GM19023 (cell line): ENCODE measurements around the gene ADGRB2.

ENCODE experiments used
- ATAC-seq: cut with Tn5 transposase; IDR thresholded peaks from one replicate; pipeline ENCODE4 v1.9.1; 2021; ENCODE audit warnings: mild to moderate bottlenecking, moderate library complexity; ENCODE audit not compliant: unreplicated experiment

The ADGRB2 gene

DNA sequence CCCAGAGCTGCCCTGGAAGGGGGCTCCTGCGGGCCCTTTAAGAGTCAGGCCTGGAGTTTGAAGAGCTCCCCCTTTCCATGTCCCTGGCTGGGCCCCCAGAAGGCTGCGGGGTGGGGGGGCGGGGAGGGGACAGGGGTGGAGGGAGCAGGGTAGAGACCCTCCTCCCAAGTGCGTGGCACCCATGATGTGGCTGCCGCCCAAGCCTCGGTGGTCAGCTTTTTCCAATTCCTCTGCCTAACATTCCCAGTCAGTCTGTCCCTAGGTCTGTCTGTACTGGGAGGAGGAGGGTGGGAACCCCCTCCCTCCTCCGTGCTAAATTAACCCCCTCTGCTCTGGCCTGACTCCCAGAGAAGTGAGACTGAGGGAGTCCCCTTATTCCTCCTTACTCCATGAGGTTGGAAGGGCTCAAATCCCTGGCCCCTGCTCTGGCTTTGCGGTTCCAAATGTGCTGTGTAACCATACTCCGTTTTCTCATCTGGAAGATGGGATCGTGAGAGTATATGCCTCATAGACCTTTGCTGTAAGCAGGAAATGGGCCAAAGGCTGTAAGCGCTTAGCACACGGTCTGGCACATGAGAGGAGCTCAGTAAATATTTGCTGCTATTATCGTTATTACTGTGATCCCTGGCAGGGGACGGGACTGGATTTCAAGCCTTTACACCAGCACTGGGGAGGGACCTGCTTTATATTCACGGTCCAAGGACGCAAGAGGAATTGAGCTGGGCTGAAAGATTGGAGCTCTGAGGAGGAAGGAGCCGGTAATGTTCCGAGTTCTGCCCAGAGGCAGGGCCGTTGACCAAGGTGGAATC, 59.7 kb downstream of the ADGRB2 start:
- no peak for ATAC-seq

- ATAC-seq, result no peak
Observed at GRCh38 chr1:31703431-31704270, 60.5 kb downstream of the ADGRB2 start, which contains the start of gene COL16A1. Gene COL16A1 (minus strand): TSS chr1:31704017. CDS start chr1:31702193, 1,824 bp downstream.

DNA sequence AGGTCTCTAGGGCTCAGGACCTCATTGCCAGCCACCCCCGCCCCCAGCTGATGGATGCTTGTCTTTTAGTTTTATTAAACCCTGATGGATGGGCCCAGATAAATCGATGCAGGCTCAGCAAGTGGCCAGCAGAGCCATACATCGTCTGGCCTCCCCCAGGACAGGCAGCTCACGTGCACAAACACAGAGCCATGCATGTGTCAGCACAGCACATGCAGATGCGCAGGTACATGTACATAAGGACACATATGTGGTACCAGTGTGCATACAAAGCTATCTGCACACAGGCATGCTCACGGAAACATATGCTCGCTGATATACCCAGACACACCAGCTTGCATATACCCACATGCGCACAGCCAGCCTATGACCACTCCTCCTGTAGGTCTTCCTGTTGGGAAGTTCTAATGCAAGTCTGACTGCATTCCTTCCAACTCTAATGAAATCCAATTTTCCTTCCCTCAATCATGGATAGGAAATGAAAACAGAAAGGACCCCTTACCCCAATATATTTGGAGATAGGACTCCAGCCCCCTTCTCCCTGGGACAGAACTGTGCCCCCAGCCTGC, 61.2 kb downstream of the ADGRB2 start:
- no peak for ATAC-seq

DNA sequence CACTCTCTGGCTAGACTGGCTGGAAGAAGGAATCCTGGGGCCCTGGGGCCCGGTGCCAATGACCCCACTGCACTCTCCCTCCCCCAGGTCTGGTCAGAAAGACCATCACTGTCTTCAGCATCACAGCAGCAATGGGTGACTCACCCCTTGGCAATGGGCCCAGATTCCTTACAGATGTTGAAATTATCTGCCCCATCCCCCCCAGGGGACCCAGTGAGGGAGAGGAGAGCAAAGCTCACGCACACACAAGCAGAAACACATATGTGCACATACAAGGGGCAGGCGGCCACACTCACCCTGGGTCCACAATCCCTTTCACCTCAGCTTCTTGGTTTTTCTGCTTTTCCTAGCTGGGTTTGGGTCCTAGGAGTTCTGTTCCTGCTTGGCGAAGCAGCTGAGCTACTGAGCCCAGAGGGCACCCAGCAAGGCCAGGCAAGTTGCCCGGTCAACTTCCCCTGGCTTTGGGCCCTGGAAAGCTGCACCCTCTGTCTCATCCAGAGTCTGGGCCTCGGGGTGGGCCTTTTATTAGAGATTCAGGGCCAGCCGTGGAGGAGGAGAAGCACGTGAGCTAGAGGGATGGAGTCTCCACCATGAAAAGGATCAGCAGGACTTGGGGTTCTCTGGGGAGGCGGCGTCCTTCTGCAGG, 62.9 kb downstream of the ADGRB2 start:
- ATAC-seq, result no peak

DNA sequence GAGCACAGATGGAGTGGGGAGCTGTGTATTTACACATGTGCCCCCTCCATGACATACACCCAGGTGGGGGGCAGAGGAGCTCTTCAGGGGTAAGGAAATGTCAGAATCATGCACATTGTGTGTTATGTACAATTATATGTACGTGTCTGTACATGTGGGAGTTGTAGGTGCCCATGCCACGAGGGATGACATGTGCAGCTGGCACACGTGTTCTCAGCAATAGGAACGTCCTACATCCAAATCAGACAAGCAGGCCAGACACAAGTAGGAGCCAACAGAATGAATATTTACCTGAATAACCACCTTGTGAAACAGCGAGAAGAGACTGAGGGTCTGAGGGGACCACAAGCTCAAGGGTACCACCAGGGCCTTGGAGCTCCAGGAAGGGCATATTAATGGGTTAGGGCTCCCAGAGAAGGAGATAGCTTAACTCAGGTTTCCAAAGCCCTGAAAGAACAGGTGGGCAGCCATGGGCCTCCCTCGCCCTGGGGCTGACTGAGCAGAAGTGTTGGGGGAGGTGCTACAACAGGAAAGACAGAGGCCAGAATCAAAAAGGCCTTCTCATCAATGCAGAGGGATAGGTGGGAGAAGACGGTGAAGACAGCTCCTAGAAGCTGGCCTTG, 63.6 kb downstream of the ADGRB2 start:
- ATAC-seq, result no peak

- ATAC-seq, result no peak
Observed at GRCh38 chr1:31699341-31699891, 64.7 kb downstream of the ADGRB2 start.

GRCh38 chr1:31697369-31697984, 66.7 kb downstream of the ADGRB2 start:
- no peak for ATAC-seq

DNA sequence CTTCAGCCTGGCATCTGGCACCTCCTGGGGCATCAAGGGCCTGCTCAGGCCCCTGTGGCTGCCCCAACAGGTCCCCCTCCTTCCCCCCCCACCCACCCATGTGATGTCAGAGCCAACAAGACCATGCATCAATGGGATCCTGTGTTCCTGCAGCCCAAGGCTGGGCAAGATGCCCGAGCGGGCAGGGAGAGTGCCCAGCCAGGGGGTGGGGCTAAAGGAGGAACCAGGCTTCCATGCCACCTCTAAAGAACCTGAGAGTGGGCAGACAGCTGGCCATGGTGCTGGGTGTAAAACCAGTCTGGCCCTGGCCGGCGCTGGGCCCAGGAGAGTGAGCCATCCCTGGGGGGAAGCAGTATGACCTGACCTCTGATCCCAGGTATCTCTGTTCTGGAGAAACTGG, 67.9 kb downstream of the ADGRB2 start:
- no peak for ATAC-seq

GRCh38 chr1:31695327-31695726, 68.8 kb downstream of the ADGRB2 start:
- ATAC-seq, result no peak

DNA sequence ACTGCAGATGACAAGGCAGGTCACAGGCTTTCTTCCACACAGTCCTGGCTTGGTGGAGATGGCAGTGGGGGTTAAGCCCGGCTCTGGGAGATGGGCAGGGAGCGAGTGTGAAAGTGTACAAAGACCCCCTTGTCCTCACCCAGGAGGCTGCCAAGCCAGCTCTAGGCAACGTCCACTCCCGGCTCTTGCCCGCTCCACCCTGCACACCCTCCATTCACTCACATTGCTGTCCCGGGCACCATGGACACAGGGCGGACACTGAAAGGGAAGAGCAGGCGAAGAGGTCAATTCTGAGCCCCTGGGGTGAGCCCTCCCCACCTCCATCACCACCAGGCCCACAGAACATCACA, 69.2 kb downstream of the ADGRB2 start:
- no peak for ATAC-seq

GRCh38 chr1:31694069-31694963, 69.8 kb downstream of the ADGRB2 start:
- no peak for ATAC-seq

- ATAC-seq, result no peak
Observed at GRCh38 chr1:31693231-31693630, 70.9 kb downstream of the ADGRB2 start.

DNA sequence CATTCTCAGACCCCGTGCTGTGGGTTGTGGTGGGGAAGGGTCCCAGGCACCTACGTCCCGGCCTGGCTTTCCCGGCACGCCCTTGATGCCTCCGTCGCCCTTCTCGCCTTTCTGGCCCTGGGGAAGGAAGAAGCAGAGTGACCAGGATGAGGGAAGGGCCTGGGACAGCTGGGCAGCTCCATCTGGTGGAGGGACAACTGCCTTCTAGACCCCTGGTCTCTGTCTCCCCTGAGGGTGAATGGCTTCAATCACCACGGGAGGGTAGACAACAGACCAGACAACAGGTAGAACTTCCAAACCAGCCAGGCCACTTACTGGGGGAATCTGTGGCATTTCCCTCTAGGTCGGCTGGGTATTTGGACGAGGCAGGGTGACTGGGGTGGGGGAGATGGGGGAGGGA, 72.2 kb downstream of the ADGRB2 start:
- ATAC-seq, result no peak

DNA sequence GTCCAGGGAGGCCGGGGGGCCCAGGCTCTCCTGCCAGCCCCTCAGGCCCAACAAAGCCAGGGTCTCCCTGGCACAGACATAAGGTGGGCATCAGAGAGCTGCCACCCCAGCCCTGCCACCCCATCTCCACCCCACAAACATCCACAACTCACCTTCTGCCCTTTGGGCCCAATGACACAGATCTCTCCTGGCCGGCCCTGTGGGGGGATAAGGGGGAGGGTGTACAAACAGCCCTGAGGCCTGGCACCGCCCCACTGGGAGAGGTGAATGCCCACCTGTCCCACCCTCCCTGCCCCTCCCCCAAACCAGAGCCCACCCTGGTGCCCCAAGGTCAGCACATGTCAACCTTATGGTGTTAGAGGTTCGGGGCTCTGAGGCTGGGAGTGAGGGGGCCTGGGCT, 72.7 kb downstream of the ADGRB2 start:
- ATAC-seq, result no peak

DNA sequence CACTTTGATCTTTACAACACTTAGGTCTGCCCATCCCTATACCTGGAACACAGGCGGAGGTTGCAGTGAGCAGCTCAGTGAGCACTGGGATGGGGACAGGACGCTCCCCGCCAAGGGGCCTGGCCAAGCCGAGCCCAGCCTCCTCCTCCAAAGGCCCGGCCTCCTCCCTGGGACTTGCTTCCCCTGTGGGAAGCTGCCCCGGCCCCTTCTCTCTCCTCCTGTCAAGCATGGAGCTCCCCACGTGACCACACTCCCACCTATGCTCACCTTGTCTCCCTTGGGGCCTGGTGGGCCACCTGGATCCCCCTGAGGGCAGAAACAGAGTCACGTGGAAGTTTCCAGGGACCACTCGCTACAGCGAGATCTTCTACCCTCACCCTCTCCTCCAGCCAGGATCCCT, 73.2 kb downstream of the ADGRB2 start:
- no peak for ATAC-seq

- no peak for ATAC-seq
Observed at GRCh38 chr1:31689854-31690253, 74.3 kb downstream of the ADGRB2 start.

DNA sequence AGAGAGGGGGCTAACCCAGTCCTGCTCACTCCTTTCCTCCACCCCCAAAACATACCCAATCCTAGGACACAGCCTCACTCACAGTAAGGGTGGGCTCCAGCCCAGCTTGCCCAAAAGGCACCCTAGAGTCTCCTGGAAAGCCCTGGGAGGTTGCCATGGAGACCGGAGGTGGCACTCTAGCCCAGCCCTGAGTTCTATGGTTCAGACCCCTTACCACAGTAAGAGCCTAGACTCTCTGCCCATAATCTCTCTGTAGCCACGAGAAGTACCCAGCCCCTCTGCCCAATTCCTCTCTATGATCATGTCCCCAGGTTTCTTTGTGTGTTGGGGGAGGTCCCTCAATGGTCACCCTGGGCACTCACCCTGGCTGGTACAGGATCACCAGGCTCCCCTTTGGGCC, 74.8 kb downstream of the ADGRB2 start:
- ATAC-seq, result no peak

DNA sequence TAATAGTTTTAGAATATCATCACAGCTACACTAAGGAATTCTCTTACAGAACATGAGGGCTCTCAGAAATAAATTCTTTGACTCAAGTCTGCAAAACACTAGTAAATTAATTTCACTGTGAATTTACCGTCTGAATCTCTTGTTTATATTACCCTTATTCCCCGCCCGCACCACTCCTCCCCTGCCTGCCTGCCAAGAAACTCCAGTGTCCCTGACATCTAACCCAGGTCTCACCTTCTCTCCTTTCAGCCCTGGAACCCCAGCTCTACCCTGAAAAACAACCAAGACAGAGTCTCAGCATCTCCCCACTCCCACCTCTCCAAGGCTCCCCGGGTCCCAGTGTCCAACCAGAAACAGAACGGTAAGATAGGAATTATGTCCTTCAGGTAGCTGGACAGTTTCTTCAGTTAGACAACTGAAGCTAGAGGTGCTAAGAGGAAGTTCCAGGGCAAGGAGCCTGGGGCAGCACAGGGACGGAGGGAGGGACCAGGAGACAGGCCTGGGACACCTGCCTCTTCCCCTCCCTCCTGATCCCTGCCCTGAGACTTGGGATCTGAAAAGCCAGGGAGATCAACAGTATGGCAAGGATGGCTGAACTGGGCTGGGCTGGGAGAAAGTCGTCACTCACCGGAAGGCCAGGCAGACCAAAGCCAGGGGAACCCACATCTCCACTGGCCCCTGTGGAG, 75.8 kb downstream of the ADGRB2 start:
- no peak for ATAC-seq

DNA sequence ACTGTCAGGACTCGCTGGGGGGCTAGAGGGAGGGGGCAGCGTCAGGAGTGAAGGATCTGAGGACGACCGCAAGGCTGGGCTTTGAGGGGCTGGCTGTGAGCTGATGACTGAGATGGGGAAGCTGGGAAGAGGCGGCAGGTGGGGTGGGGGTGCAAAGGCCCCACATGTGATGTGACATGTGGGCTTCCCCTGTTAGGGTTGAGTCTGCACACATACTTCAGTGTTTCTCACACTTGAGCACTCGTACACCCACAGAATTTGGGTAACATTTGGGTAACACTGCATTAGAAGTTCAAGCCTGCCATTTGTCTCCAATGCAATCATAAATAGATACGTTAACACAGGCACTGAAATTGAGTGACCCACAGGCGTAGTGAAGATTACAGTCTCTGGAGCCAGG, 76.5 kb downstream of the ADGRB2 start:
- no peak for ATAC-seq
